Neural progenitor cell (in vitro differentiated cells): ENCODE measurements around the gene CT47C1.

Experiments
- EZH2phosphoT487 ChIP-seq: fragments of 200-600 bp; sonication (generic); IDR thresholded peaks from 2 replicates; pipeline ENCODE4 v1.6.1; 2017; ENCODE audit warnings: antibody characterized with exemption
- TF ChIP-seq, protein P1 (sequence below): fragments of 200-600 bp; sonication (generic); IDR thresholded peaks from 2 replicates; pipeline ENCODE4 v1.5.1; 2017; ENCODE audit warnings: antibody characterized with exemption, mild to moderate bottlenecking

DNA sequence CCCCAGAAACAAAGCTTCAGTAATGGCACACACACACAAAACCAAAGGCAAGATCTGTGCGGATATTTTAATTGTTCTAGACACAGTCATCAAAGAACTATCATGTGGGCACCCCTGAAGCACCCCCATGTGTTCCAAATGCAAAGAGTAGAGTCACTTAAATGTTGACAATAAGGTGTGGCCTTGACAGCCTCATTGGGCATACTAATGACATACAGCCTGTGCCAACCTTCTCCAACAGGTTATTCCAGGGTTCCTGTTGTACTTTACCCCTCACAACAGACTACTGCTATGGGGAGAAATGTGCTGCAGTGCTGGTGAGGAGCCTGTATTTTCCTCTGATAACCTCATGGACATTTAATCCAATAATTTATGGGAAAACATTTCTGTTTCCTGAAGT, 29.8 kb upstream of the CT47C1 start:
- TF ChIP-seq, protein P1, sequence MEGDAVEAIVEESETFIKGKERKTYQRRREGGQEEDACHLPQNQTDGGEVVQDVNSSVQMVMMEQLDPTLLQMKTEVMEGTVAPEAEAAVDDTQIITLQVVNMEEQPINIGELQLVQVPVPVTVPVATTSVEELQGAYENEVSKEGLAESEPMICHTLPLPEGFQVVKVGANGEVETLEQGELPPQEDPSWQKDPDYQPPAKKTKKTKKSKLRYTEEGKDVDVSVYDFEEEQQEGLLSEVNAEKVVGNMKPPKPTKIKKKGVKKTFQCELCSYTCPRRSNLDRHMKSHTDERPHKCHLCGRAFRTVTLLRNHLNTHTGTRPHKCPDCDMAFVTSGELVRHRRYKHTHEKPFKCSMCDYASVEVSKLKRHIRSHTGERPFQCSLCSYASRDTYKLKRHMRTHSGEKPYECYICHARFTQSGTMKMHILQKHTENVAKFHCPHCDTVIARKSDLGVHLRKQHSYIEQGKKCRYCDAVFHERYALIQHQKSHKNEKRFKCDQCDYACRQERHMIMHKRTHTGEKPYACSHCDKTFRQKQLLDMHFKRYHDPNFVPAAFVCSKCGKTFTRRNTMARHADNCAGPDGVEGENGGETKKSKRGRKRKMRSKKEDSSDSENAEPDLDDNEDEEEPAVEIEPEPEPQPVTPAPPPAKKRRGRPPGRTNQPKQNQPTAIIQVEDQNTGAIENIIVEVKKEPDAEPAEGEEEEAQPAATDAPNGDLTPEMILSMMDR = no peak
- no peak for TF ChIP-seq EZH2phosphoT487
